Loucy (cell line): ENCODE data around the gene HIGD1C.

Experiments used
- H2AFZ ChIP-seq: fragments of 200-600 bp; sonication (generic); 2 replicates; pipeline ENCODE4 v1.6.0; 2016; ENCODE audit warnings: antibody characterized with exemption, mild to moderate bottlenecking, low read length, moderate library complexity
- H3F3A ChIP-seq: fragments of 200-600 bp; 2 replicates; pipeline ENCODE4 v1.6.0; 2016; ENCODE audit warnings: antibody characterized with exemption, low read depth, mild to moderate bottlenecking
- H3K27me3 ChIP-seq: fragments of 200-600 bp; sonication (generic); 2 replicates; pipeline ENCODE4 v1.6.1; 2014; ENCODE audit warnings: low read length, mild to moderate bottlenecking; ENCODE audit not compliant: insufficient read depth, poor library complexity, severe bottlenecking
- H3K36me3 ChIP-seq: fragments of 200-600 bp; sonication (generic); 2 replicates; pipeline ENCODE4 v1.6.1; 2016; ENCODE audit warnings: low read length; ENCODE audit not compliant: insufficient read depth
- H3K4me1 ChIP-seq: fragments of 200-600 bp; sonication (generic); 2 replicates; pipeline ENCODE4 v1.5.1; 2014; ENCODE audit warnings: low read length, mild to moderate bottlenecking; ENCODE audit not compliant: insufficient read depth, poor library complexity, severe bottlenecking
- H3K4me2 ChIP-seq: fragments of 200-600 bp; sonication (generic); 2 replicates; pipeline ENCODE4 v1.6.0; 2014; ENCODE audit warnings: antibody characterized with exemption, low read length, low read depth, mild to moderate bottlenecking; ENCODE audit not compliant: poor library complexity, severe bottlenecking
- H3K4me3 ChIP-seq: fragments of 200-600 bp; sonication (generic); 2 replicates; pipeline ENCODE4 v1.5.1; 2014; ENCODE audit warnings: low read length, mild to moderate bottlenecking, mixed read lengths; ENCODE audit not compliant: poor library complexity, severe bottlenecking
- H3K79me2 ChIP-seq: fragments of 200-600 bp; sonication (generic); 2 replicates; pipeline ENCODE4 v1.6.1; 2014; ENCODE audit warnings: low read length; ENCODE audit not compliant: insufficient read depth
- H3K9ac ChIP-seq: fragments of 200-600 bp; sonication (generic); 2 replicates; pipeline ENCODE4 v1.6.0; 2014; ENCODE audit warnings: mild to moderate bottlenecking, low read depth, low read length, moderate library complexity; ENCODE audit not compliant: poor library complexity, severe bottlenecking
- H3K9me2 ChIP-seq: fragments of 200-600 bp; sonication (generic); replicated peaks from 2 replicates; pipeline ENCODE4 v1.6.1; 2016; ENCODE audit warnings: low read depth, low read length, mixed read lengths
- H3K9me3 ChIP-seq: fragments of 200-600 bp; sonication (generic); 2 replicates; pipeline ENCODE4 v1.6.1; 2014; ENCODE audit warnings: mild to moderate bottlenecking, antibody characterized with exemption, low read length, low read depth; ENCODE audit not compliant: insufficient read depth
- H4K20me1 ChIP-seq: fragments of 200-600 bp; sonication (generic); 2 replicates; pipeline ENCODE4 v1.6.0; 2014; ENCODE audit warnings: antibody characterized with exemption, low read length, mild to moderate bottlenecking; ENCODE audit not compliant: insufficient read depth, poor library complexity, severe bottlenecking
- CTCF ChIP-seq: fragments of 200-600 bp; sonication (generic); conservative IDR thresholded peaks from 2 replicates; pipeline ENCODE4 v1.5.1; 2014; ENCODE audit warnings: mild to moderate bottlenecking, antibody characterized with exemption, low read length
- EZH2phosphoT487 ChIP-seq: fragments of 200-600 bp; IDR thresholded peaks from 2 replicates; pipeline ENCODE4 v1.6.1; 2018; ENCODE audit warnings: antibody characterized with exemption, mild to moderate bottlenecking, moderate library complexity, borderline replicate concordance

Gene HIGD1C

GRCh38 chr12:50999093-50999492 lies 46.7 kb downstream of the HIGD1C start:
- peaks cover 85% of the 10 kb centered on the region for H3K36me3 ChIP-seq
- no peaks in the 10 kb centered on the region for H3K27me3 ChIP-seq
- H3K4me2 ChIP-seq, result no peak overlapping the region
- H2AFZ ChIP-seq, result no peak overlapping the region
- no peak for TF ChIP-seq EZH2phosphoT487
- TF ChIP-seq CTCF, result no peak
- H3F3A ChIP-seq, result no peaks in the 10 kb centered on the region
- H3K4me1 ChIP-seq, result no peaks in the 10 kb centered on the region
- no peaks in the 10 kb centered on the region for H4K20me1 ChIP-seq
- no peaks in the 10 kb centered on the region for H3K9me3 ChIP-seq
- H3K9me2 ChIP-seq, result no peaks in the 10 kb centered on the region
- H3K9ac ChIP-seq, result no peak overlapping the region
- H3K4me3 ChIP-seq, result no peak overlapping the region
- H3K79me2 ChIP-seq, result no peaks in the 10 kb centered on the region

- Histone ChIP-seq H2AFZ (no peak overlapping the region), H3K9ac (no peak overlapping the region), H3K4me2 (no peak overlapping the region), H3K4me3 (no peak overlapping the region), H3F3A (no peaks in the 10 kb centered on the region), H3K4me1 (no peaks in the 10 kb centered on the region), H4K20me1 (no peaks in the 10 kb centered on the region), H3K9me3 (no peaks in the 10 kb centered on the region), H3K27me3 (no peaks in the 10 kb centered on the region), H3K9me2 (no peaks in the 10 kb centered on the region), H3K79me2 (no peaks in the 10 kb centered on the region), H3K36me3 (peaks cover 85% of the 10 kb centered on the region)
- no peak for TF ChIP-seq EZH2phosphoT487
Measured at GRCh38 chr12:51000245-51000644, 47.9 kb downstream of the HIGD1C start.

DNA sequence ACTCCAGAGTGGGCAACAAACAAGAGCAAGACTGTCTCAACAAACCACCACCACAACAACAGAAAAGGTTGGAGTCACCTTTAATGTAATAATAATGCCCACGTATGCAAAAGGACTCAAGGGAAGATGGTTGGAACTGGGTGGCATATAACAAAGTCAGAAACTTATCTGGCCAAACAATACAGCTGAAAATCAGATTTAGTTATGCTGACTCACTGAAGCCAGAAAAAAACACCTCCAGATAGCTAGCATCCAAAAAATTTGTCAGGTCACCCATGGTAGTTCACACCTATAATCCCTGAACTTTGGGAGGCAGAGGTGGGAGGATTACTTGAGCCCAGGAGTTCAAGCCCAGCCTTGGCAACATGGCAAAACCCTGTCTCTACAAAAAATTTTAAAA lies 49.5 kb downstream of the HIGD1C start:
- no peaks in the 10 kb centered on the region for H3K4me1 ChIP-seq
- H3K27me3 ChIP-seq, result no peaks in the 10 kb centered on the region
- no peak for TF ChIP-seq CTCF
- TF ChIP-seq EZH2phosphoT487, result no peak
- H3K9ac ChIP-seq, result no peak overlapping the region
- H3F3A ChIP-seq, result no peaks in the 10 kb centered on the region
- H3K4me3 ChIP-seq, result no peak overlapping the region
- no peaks in the 10 kb centered on the region for H3K9me3 ChIP-seq
- no peaks in the 10 kb centered on the region for H3K9me2 ChIP-seq
- H4K20me1 ChIP-seq, result no peaks in the 10 kb centered on the region
- no peak overlapping the region for H3K4me2 ChIP-seq
- no peak overlapping the region for H2AFZ ChIP-seq
- no peaks in the 10 kb centered on the region for H3K79me2 ChIP-seq
- H3K36me3 ChIP-seq, result peaks cover 83% of the 10 kb centered on the region

DNA sequence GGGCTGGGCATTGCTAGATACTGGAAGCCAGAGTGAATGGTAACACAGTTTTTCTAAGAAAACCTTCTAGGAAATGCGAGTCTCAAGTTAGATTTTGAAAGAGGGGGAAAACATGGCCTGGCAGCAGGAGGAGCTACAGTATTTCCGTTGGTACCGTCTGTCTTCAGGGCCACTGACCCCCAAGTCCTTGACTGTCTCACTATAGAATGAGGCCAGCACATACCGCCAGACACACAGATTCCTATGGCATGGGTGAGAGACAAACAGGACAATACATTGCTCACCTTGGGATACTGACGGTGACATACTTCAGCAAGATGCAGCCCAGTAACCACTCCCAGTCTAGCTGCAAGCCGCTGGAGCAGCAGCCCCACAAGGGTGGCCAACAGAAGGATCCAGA lies 52.2 kb downstream of the HIGD1C start:
- H3K27me3 ChIP-seq, result no peaks in the 10 kb centered on the region
- H3K9ac ChIP-seq, result no peak overlapping the region
- H3K4me2 ChIP-seq, result no peak overlapping the region
- H3K9me3 ChIP-seq, result no peaks in the 10 kb centered on the region
- no peak overlapping the region for H3K4me3 ChIP-seq
- H4K20me1 ChIP-seq, result peaks cover 6% of the 10 kb centered on the region
- no peaks in the 10 kb centered on the region for H3F3A ChIP-seq
- no peak for TF ChIP-seq CTCF
- TF ChIP-seq EZH2phosphoT487, result no peak
- peaks cover 2% of the 10 kb centered on the region; the same call in 1 of the 2 replicates for H3K79me2 ChIP-seq
- no peaks in the 10 kb centered on the region for H3K4me1 ChIP-seq
- H3K9me2 ChIP-seq, result no peaks in the 10 kb centered on the region
- H2AFZ ChIP-seq, result no peak overlapping the region
- H3K36me3 ChIP-seq, result peaks cover 85% of the 10 kb centered on the region
